ENCODE results near the gene SPACA6. TPM values are rescaled to one million over a fixed set of nuclear protein-coding genes. Genes with fewer than 3 reads are reported as not detected.

SPACA6 gene
- total and polyA plus RNA-seq, 2 of the 8 experiments (the other 6 are each of a cell fraction or from before 2014, with no cell fraction given), result 7.1 to 7.5 TPM

GRCh38 chr19:51719251-51719988 is 26.3 kb downstream of the SPACA6 start (continued):
- TF ChIP-seq USF2 (IDR thresholded peaks at IDR 0.05; ENCODE audit: low read length), result no peak
- 0 out of 2 replicates have a peak, but pooled peaks have one; percentile 5 for TF ChIP-seq BACH1 (IDR thresholded peaks at IDR 0.05; ENCODE audit: low read length)
- no peak for TF ChIP-seq JUND (IDR thresholded peaks at IDR 0.05; ENCODE audit: low read length)
- 0 out of 4 replicates have a peak, but pooled peaks of 1 of the 2 experiments have one; percentile 66 for TF ChIP-seq HDAC2 (IDR thresholded peaks at IDR 0.05; ENCODE audit: borderline replicate concordance in 1 of 2, low read depth in 2 of 2, low read length in 2 of 2)
- TF ChIP-seq NRF1 (IDR thresholded peaks at IDR 0.05; ENCODE audit: low read depth, low read length), result no peak
- peak; percentile 96 for TF ChIP-seq KDM4A (IDR thresholded peaks at IDR 0.05; ENCODE audit: low read depth, low read length, severe bottlenecking)
- no peak for TF ChIP-seq NANOG (IDR thresholded peaks at IDR 0.05; ENCODE audit: insufficient read depth, low read depth, low read length, poor library complexity, severe bottlenecking)
- TF ChIP-seq SP1 (IDR thresholded peaks at IDR 0.05; ENCODE audit: low read depth, low read length), result no peak
- peak; percentile 73 for TF ChIP-seq E2F6 (IDR thresholded peaks at IDR 0.05)
- TF ChIP-seq RNF2 (IDR thresholded peaks at IDR 0.05; ENCODE audit: borderline replicate concordance, low read depth, low read length, missing control alignments, poor library complexity, severe bottlenecking), result peak; percentile 56
- TF ChIP-seq EZH2 (IDR thresholded peaks at IDR 0.05; ENCODE audit: low read depth, low read length, severe bottlenecking), result peak; percentile 75
